GM19193 (cell line): Measurements from ENCODE around the gene AFP.

Experiments
- POLR2A ChIP-seq: IDR thresholded peaks from 4 replicates; pipeline ENCODE4 v1.6.1; 2011; ENCODE audit not compliant: insufficient read depth, insufficient read length; ENCODE audit errors: extremely low read depth

The AFP gene

GRCh38 chr4:73429118-73429517 lies 6.9 kb upstream of the AFP start:
- no peak for TF ChIP-seq POLR2A

GRCh38 chr4:73429826-73430587 lies 6.0 kb upstream of the AFP start:
- no peak for TF ChIP-seq POLR2A

- no peak for TF ChIP-seq POLR2A
Measured at GRCh38 chr4:73431813-73432168, 4.2 kb upstream of the AFP start.

GRCh38 chr4:73432169-73433000 lies 3.6 kb upstream of the AFP start:
- TF ChIP-seq POLR2A = no peak

- TF ChIP-seq POLR2A = no peak
Measured at GRCh38 chr4:73433140-73433539, 2.9 kb upstream of the AFP start.

- no peak for TF ChIP-seq POLR2A
Measured at GRCh38 chr4:73434311-73434710, 1.7 kb upstream of the AFP start.

GRCh38 chr4:73436674-73437557 lies 895 bp downstream of the AFP start:
- TF ChIP-seq POLR2A = no peak

GRCh38 chr4:73437558-73437956 lies 1.5 kb downstream of the AFP start:
- no peak for TF ChIP-seq POLR2A

GRCh38 chr4:73438048-73438447 lies 2.0 kb downstream of the AFP start:
- no peak for TF ChIP-seq POLR2A

- TF ChIP-seq POLR2A = no peak
Measured at GRCh38 chr4:73438582-73439215, 2.7 kb downstream of the AFP start.

GRCh38 chr4:73439445-73439844 lies 3.4 kb downstream of the AFP start:
- no peak for TF ChIP-seq POLR2A

- TF ChIP-seq POLR2A = no peak
Measured at GRCh38 chr4:73439991-73440390, 4.0 kb downstream of the AFP start.

- no peak for TF ChIP-seq POLR2A
Measured at GRCh38 chr4:73440653-73441052, 4.6 kb downstream of the AFP start.

GRCh38 chr4:73442275-73442674 lies 6.3 kb downstream of the AFP start:
- TF ChIP-seq POLR2A = no peak

- no peak for TF ChIP-seq POLR2A
Measured at GRCh38 chr4:73443224-73443623, 7.2 kb downstream of the AFP start.
